ENCODE measurements around the gene KIT. TPM values are rescaled to one million over a fixed set of nuclear protein-coding genes. Genes with fewer than 3 reads are reported as not detected.

KIT gene
- total and polyA plus RNA-seq, 2 donors = 11.7 to 26.2 TPM

GRCh38 chr4:54754394-54754793 is 96.6 kb downstream of the KIT start:
- Histone ChIP-seq H3K36me3 (ENCODE audit: insufficient read depth) (no peaks in the 10 kb centered on the region), H3K4me3 (ENCODE audit: low read depth, low read length) (no peak overlapping the region), H3K4me1 (ENCODE audit: insufficient read depth) (no peaks in the 10 kb centered on the region), H3K27ac (ENCODE audit: low read depth) (no peak overlapping the region)
- DNase-seq (ENCODE audit: extremely low spot score) = no peak
- 88% methylated on average over 2 of the region's 2 CpGs for WGBS

GRCh38 chr4:54764476-54764875 is 106.7 kb downstream of the KIT start:
- Histone ChIP-seq H3K27ac (ENCODE audit: low read depth) (no peak overlapping the region), H3K4me3 (ENCODE audit: low read depth, low read length) (no peak overlapping the region), H3K4me1 (ENCODE audit: insufficient read depth) (no peaks in the 10 kb centered on the region), H3K36me3 (ENCODE audit: insufficient read depth) (no peaks in the 10 kb centered on the region)
- no peak for DNase-seq (ENCODE audit: extremely low spot score)
- WGBS = 88% methylated on average over 3 of the region's 3 CpGs

GRCh38 chr4:54767376-54767775 is 109.6 kb downstream of the KIT start:
- no peak for DNase-seq (ENCODE audit: extremely low spot score)
- Histone ChIP-seq H3K36me3 (ENCODE audit: insufficient read depth) (no peaks in the 10 kb centered on the region), H3K4me3 (ENCODE audit: low read depth, low read length) (no peak overlapping the region), H3K27ac (ENCODE audit: low read depth) (no peak overlapping the region), H3K4me1 (ENCODE audit: insufficient read depth) (no peaks in the 10 kb centered on the region)

GRCh38 chr4:54773022-54773421 is 115.3 kb downstream of the KIT start:
- DNase-seq (ENCODE audit: extremely low spot score) = no peak
- Histone ChIP-seq H3K27ac (ENCODE audit: low read depth) (no peak overlapping the region), H3K4me3 (ENCODE audit: low read depth, low read length) (no peak overlapping the region), H3K36me3 (ENCODE audit: insufficient read depth) (no peaks in the 10 kb centered on the region), H3K4me1 (ENCODE audit: insufficient read depth) (no peaks in the 10 kb centered on the region)
- 90% methylated on average over 4 of the region's 4 CpGs for WGBS

- 45% methylated on average over 2 of the region's 2 CpGs for WGBS
- H3K27ac ChIP-seq (ENCODE audit: low read depth) = no peak overlapping the region
- no peaks in the 10 kb centered on the region for H3K36me3 ChIP-seq (ENCODE audit: insufficient read depth)
- no peak for DNase-seq (ENCODE audit: extremely low spot score)
- no peak overlapping the region for H3K4me3 ChIP-seq (ENCODE audit: low read depth, low read length)
- H3K4me1 ChIP-seq (ENCODE audit: insufficient read depth) = no peaks in the 10 kb centered on the region
Measured at GRCh38 chr4:54779036-54779435, 121.3 kb downstream of the KIT start.

GRCh38 chr4:54779476-54780148 is 121.9 kb downstream of the KIT start:
- WGBS = 92% methylated on average over 2 of the region's 2 CpGs
- Histone ChIP-seq H3K27ac (ENCODE audit: low read depth) (no peak overlapping the region), H3K4me1 (ENCODE audit: insufficient read depth) (no peaks in the 10 kb centered on the region), H3K36me3 (ENCODE audit: insufficient read depth) (no peaks in the 10 kb centered on the region), H3K4me3 (ENCODE audit: low read depth, low read length) (no peak overlapping the region)
- no peak for DNase-seq (ENCODE audit: extremely low spot score)

GRCh38 chr4:54780149-54780495 is 122.4 kb downstream of the KIT start:
- Histone ChIP-seq H3K4me1 (ENCODE audit: insufficient read depth) (no peaks in the 10 kb centered on the region), H3K4me3 (ENCODE audit: low read depth, low read length) (no peak overlapping the region), H3K27ac (ENCODE audit: low read depth) (no peak overlapping the region), H3K36me3 (ENCODE audit: insufficient read depth) (no peaks in the 10 kb centered on the region)
- DNase-seq (ENCODE audit: extremely low spot score) = no peak

- no peak overlapping the region for H3K4me3 ChIP-seq (ENCODE audit: low read depth, low read length)
- DNase-seq (ENCODE audit: extremely low spot score) = peak; percentile 43
- peak overlapping the region; percentile 30 for H3K27ac ChIP-seq (ENCODE audit: low read depth)
Measured at GRCh38 chr4:54781756-54782155, 124.0 kb downstream of the KIT start.

GRCh38 chr4:54783402-54784110 is 125.8 kb downstream of the KIT start:
- H3K27ac ChIP-seq (ENCODE audit: low read depth) = no peak overlapping the region
- H3K4me3 ChIP-seq (ENCODE audit: low read depth, low read length) = no peak overlapping the region
- WGBS = 87% methylated on average over 7 of the region's 7 CpGs
- no peaks in the 10 kb centered on the region for H3K36me3 ChIP-seq (ENCODE audit: insufficient read depth)
- DNase-seq (ENCODE audit: extremely low spot score) = no peak
- no peaks in the 10 kb centered on the region for H3K4me1 ChIP-seq (ENCODE audit: insufficient read depth)

More at GRCh38 chr4:54781756-54782155, 124.0 kb downstream of the KIT start:
- WGBS = 18% methylated on average over 4 of the region's 4 CpGs
- Histone ChIP-seq H3K4me1 (ENCODE audit: insufficient read depth) (no peaks in the 10 kb centered on the region), H3K36me3 (ENCODE audit: insufficient read depth) (no peaks in the 10 kb centered on the region)

GRCh38 chr4:54784161-54784671 is 126.5 kb downstream of the KIT start:
- Histone ChIP-seq H3K4me1 (ENCODE audit: insufficient read depth) (no peaks in the 10 kb centered on the region), H3K4me3 (ENCODE audit: low read depth, low read length) (no peak overlapping the region), H3K36me3 (ENCODE audit: insufficient read depth) (no peaks in the 10 kb centered on the region), H3K27ac (ENCODE audit: low read depth) (no peak overlapping the region)
- DNase-seq (ENCODE audit: extremely low spot score) = peak; percentile 55
- WGBS = 26% methylated on average over 14 of the region's 14 CpGs
